ENCODE measurements around the gene TTC28. TPM values are rescaled to one million over a fixed set of nuclear protein-coding genes. Genes with fewer than 3 reads are reported as not detected.

Gene TTC28
- total RNA-seq, 1 donor from 2014 or later: 1.3 TPM

DNA sequence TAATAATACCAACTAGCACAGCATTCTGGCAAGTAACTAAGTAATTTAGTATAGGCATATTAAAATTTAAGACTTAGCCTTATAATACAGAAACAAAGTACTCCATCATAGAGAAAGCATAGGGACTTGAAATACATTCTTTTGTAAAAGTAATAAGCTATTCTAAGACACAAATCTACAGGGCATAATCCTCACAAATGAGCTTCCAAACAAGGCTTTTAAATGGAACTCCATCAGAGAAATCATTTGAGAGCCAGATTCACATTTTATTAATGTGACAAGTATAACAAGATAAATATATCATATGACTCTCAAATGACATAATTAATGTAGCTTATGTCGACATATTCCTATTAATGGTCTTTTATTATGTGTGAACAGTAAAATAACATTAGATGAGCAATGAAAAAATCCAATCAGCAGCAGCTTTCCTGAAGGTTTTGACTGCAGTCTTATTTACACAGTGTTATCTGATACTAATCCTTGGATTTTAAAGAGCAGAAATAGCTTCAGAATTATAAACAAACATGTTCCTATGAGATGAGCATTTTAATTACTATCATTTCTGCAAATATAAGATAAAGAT lies 241.4 kb downstream of the TTC28 start:
- Mint-ChIP-seq H3K36me3 (ENCODE audit: low read depth) (no peaks in the 10 kb centered on the region), H3K27me3 (peaks cover 3% of the 10 kb centered on the region), H3K27ac (no peak overlapping the region), H3K9me3 (no peaks in the 10 kb centered on the region), H3K4me1 (peaks cover 16% of the 10 kb centered on the region), H3K4me3 (no peak overlapping the region)
- DNase-seq: no peak
- intact Hi-C loops (cut with micrococcal nuclease): no loop called here

DNA sequence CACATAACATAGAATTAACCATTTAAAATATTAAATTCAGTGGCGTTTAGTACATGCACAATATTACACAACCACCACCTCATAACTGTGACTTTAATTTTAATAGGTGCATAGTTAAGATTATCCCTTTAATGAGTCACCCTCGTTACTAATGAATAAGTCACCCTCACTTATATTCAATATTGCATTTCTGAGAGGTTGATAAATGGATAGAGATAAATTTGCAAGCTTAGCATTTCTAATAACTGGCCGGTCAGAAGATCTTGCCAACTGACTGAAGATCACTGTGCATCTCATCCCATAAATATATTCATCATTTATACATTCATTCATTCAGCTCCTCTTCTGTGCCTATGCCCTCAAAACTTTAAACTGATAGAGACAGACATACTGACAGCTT lies 243.7 kb downstream of the TTC28 start:
- intact Hi-C loops (cut with micrococcal nuclease): no loop called here
- Mint-ChIP-seq H3K27me3 (peaks cover 2% of the 10 kb centered on the region), H3K4me1 (peaks cover 4% of the 10 kb centered on the region), H3K36me3 (ENCODE audit: low read depth) (no peaks in the 10 kb centered on the region), H3K9me3 (no peaks in the 10 kb centered on the region), H3K27ac (no peak overlapping the region), H3K4me3 (no peak overlapping the region)
- DNase-seq: no peak

DNA sequence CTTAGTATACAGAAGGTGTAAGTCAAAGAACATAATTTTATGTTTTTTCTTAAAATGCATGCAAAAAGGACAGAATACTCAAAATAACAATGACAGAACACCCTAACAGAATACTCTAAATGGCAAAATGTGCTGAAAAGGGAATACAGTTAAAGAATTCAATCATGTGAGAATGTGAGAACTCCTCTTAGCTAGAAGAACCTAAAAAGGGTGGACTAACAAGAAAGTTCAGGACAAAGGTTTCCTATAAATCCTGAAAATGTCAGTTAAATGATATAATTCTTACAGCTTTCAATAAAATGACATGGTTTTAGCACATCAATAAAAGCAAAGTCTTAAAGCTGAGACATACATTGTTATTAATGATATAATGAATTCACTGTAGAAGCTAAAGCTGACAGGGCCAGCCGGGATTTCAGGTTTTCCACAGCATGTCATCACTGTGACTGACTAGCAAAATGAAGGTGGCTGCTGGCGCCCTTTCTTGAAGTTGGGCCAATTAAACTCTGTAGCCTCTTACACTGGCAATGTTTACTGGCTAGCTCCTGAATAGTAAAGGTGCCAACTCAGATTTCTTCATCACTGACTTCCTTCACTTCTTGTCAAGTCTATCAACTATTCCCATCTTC lies 244.4 kb downstream of the TTC28 start:
- no peaks in the 10 kb centered on the region for H3K36me3 Mint-ChIP-seq (ENCODE audit: low read depth)
- intact Hi-C loops (cut with micrococcal nuclease): no loop called here
- H3K9me3 Mint-ChIP-seq: no peaks in the 10 kb centered on the region
- no peak overlapping the region for H3K4me3 Mint-ChIP-seq
- H3K27ac Mint-ChIP-seq: no peak overlapping the region
- H3K27me3 Mint-ChIP-seq: peaks cover 2% of the 10 kb centered on the region
- no peak for DNase-seq
- no peaks in the 10 kb centered on the region for H3K4me1 Mint-ChIP-seq

DNA sequence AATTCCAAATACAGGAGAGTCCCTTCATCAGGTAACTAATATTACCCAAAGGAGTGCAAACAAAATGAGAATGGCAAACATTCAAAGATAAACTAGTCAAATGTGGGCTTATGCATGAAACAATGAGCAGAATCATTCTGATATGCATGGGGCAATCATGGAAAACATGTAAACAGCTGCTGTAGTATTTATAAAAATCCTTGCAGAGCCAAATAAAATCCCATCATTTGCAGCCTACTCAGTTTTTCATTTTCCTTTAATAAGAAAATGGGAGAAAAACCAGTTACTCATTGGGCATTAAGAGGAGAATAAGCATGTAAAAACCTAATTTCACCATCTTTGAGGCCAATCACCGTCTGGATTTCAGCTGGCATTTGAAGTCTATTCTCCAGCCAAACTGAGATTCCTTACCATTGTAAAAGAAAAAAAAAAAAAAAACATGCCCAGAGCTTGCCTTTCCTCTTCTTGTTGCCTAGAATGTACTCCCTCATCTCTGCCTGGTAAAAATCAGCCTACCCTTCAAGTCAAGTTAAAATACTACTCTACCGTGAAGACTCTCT lies 249.1 kb downstream of the TTC28 start:
- Mint-ChIP-seq H3K36me3 (ENCODE audit: low read depth) (no peaks in the 10 kb centered on the region), H3K27me3 (peaks cover 2% of the 10 kb centered on the region), H3K4me1 (no peaks in the 10 kb centered on the region), H3K9me3 (peaks cover 5% of the 10 kb centered on the region), H3K4me3 (no peak overlapping the region), H3K27ac (no peak overlapping the region)
- intact Hi-C loops (cut with micrococcal nuclease): no loop called here
- DNase-seq: no peak

DNA sequence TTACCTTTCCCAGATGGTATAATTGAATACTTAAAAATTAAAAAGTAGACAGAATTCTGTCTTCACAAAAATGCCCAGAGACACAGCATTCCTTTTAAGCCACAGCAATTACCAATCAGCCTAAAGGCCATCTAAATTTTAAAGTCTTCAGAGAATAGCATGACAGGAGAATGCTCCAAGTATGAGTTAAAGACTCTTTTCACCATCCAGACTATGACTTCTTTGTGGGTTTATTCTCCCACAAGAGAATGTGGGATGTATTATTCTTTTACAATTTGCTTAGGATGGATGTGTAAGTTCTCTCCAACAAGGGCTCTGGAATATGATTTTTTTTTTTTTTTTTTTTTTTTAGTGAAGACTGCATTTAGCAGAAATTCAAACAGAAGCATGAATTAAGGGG lies 249.9 kb downstream of the TTC28 start:
- H3K36me3 Mint-ChIP-seq (ENCODE audit: low read depth): no peaks in the 10 kb centered on the region
- no peaks in the 10 kb centered on the region for H3K4me1 Mint-ChIP-seq
- H3K27ac Mint-ChIP-seq: no peak overlapping the region
- DNase-seq: no peak
- no peak overlapping the region for H3K4me3 Mint-ChIP-seq
- peaks cover 2% of the 10 kb centered on the region for H3K27me3 Mint-ChIP-seq
- peaks cover 5% of the 10 kb centered on the region for H3K9me3 Mint-ChIP-seq
- intact Hi-C loops (cut with micrococcal nuclease): no loop called here

DNA sequence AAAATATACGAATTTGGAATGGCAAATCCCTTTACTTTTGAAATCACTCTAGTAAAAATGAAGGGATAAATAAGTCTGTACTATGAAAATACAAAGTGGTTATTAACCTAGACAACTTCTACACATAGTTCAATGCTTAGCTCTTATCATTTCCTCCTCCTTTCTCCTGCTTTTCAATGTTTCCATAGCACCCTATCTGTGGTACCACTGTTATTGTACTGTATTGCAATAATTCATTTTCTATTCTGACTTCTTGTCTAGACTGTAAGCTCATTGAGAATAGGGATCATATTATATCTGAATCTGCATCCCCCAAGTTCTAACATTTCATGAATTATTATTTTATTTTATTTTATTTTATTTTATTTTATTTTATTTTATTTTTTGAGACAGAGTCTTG lies 251.4 kb downstream of the TTC28 start:
- Mint-ChIP-seq H3K27me3 (no peaks in the 10 kb centered on the region), H3K9me3 (peaks cover 5% of the 10 kb centered on the region), H3K4me1 (no peaks in the 10 kb centered on the region), H3K36me3 (ENCODE audit: low read depth) (no peaks in the 10 kb centered on the region), H3K4me3 (no peak overlapping the region), H3K27ac (no peak overlapping the region)
- intact Hi-C loops (cut with micrococcal nuclease): no loop called here
- DNase-seq: no peak

DNA sequence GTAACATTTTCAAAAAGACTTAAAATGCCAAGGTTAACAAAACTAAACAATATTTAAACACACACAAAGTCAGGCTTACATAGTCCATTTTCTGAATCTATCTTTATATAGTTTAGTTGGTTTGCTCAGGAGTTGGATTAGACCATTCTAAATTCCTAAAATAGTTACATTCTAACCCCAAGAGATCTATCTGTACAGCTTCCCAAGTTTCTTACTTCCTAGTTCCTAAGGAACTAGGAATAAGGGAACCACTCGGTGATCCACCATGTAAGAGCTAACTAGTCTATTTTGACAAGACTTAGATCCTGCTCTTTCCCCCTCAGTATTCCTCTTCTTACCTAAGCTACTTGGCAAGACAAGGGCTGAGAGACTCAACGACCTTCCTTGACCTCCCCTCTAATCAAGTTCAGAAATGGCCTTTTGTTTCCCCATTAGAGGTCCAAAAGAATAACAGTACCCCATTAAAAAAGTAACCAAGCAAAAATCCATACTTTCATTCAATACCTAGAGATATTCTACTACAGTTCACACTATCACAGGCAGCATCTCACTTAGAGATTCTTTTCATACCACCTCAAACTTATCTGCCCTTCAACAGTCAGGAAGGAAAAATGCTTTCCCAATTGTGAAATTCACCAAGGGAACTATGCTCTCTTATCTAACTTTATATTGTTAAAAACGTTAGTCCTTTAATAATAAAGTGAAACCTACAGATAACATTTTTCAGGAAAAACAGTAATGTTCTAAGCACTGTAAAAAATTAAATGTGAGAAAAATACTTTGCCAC lies 253.1 kb downstream of the TTC28 start:
- no peak overlapping the region for H3K4me3 Mint-ChIP-seq
- no peak overlapping the region for H3K27ac Mint-ChIP-seq
- no peaks in the 10 kb centered on the region for H3K4me1 Mint-ChIP-seq
- no peaks in the 10 kb centered on the region for H3K27me3 Mint-ChIP-seq
- DNase-seq: no peak
- no peaks in the 10 kb centered on the region for H3K36me3 Mint-ChIP-seq (ENCODE audit: low read depth)
- intact Hi-C loops (cut with micrococcal nuclease): no loop called here
- H3K9me3 Mint-ChIP-seq: peaks cover 5% of the 10 kb centered on the region

DNA sequence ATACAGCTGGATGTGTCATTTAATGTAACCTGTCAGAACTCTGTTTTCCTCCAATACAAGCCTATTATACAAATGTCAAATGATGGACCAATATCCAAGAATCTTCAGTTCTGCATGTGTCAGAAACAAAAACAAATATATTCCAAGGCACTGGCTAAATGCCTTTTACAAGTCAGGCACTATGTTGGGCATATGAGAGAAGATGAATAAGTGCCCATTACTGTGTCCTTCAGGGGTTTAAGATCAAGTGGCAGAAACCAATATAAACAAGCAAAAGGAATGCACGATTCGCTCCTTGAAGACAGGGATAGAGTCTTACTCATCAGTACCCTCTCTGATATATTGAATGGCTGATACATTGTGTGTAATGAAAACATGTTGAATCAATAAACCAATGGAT lies 254.4 kb downstream of the TTC28 start:
- DNase-seq: no peak
- peaks cover 5% of the 10 kb centered on the region for H3K9me3 Mint-ChIP-seq
- H3K4me1 Mint-ChIP-seq: no peaks in the 10 kb centered on the region
- no peak overlapping the region for H3K27ac Mint-ChIP-seq
- no peaks in the 10 kb centered on the region for H3K36me3 Mint-ChIP-seq (ENCODE audit: low read depth)
- no peaks in the 10 kb centered on the region for H3K27me3 Mint-ChIP-seq
- H3K4me3 Mint-ChIP-seq: no peak overlapping the region
- intact Hi-C loops (cut with micrococcal nuclease): no loop called here

DNA sequence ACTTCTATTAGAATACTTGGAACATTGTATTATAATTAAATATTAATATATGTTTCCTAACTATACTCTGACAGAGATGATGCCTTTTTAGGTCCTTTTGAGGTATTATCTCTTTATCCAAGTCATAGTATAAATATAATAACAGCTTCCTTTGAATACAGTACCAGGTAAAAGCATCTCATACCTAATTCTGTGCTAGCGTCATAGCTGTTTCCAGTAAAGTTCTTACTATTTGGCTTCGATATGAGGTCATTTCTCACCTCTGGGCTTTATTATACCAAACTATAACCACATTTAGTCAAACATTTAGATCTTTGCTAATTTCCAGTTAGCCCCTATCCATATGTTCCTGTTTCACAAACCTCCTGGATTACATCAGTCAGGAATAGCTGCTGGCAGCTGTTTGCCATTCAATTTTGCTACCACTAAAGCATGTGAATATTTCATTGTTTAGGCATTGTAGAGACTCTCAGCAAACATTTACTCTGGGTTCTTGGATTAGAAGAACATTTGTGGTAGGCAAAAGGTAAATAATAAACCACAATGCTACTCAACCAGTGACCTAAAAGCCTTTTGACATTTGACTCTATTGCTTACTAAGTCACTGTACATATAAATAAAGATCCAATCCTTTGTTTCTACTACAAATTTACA lies 255.1 kb downstream of the TTC28 start:
- no peaks in the 10 kb centered on the region for H3K4me1 Mint-ChIP-seq
- no peaks in the 10 kb centered on the region for H3K36me3 Mint-ChIP-seq (ENCODE audit: low read depth)
- intact Hi-C loops (cut with micrococcal nuclease): no loop called here
- H3K27me3 Mint-ChIP-seq: no peaks in the 10 kb centered on the region
- no peak for DNase-seq
- H3K9me3 Mint-ChIP-seq: peaks cover 5% of the 10 kb centered on the region
- no peak overlapping the region for H3K27ac Mint-ChIP-seq
- H3K4me3 Mint-ChIP-seq: no peak overlapping the region

DNA sequence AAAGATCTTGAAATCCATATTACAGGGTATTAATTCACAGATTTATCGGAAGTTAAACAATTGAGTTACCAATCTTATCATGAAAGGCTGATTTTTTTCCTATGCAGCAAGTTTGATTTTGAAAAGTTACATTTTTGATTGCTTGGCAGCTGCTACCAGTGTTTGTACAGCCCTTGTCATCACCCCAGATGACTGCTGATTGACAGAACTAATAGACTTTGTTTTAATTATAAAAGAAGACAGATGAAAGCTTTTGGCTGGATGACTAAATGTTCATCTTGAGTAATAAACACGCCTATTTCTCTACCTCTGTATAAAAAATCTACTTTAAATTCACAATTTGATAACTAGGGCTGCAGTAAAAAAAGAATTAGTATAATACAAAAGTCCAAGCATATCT lies 259.7 kb downstream of the TTC28 start:
- Mint-ChIP-seq H3K9me3 (no peaks in the 10 kb centered on the region), H3K27ac (no peak overlapping the region), H3K4me1 (no peaks in the 10 kb centered on the region), H3K36me3 (ENCODE audit: low read depth) (no peaks in the 10 kb centered on the region), H3K27me3 (peaks cover 2% of the 10 kb centered on the region), H3K4me3 (no peak overlapping the region)
- no peak for DNase-seq
- intact Hi-C loops (cut with micrococcal nuclease): no loop called here

DNA sequence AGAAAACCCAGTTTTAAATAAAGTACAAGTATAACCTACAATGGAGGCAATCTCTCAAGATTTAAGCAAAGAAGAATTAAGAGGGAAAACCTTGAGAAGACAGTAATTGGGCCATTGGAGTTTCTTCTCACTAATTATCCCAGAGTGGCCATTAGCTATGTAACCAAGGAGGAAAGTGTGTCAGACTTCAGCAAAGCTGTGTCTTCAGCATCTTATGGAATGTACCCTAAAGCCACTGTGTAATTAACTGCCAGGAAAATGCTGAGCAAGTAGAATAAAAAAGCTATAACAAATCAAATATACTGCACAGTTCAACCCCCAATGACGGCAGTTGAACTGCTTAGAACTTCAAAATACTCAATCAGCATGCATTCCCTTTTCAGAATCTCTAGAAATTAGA lies 261.6 kb downstream of the TTC28 start:
- DNase-seq: no peak
- H3K4me1 Mint-ChIP-seq: no peaks in the 10 kb centered on the region
- peaks cover 2% of the 10 kb centered on the region for H3K27me3 Mint-ChIP-seq
- no peaks in the 10 kb centered on the region for H3K9me3 Mint-ChIP-seq
- no peaks in the 10 kb centered on the region for H3K36me3 Mint-ChIP-seq (ENCODE audit: low read depth)
- intact Hi-C loops (cut with micrococcal nuclease): no loop called here
- no peak overlapping the region for H3K27ac Mint-ChIP-seq
- no peak overlapping the region for H3K4me3 Mint-ChIP-seq

DNA sequence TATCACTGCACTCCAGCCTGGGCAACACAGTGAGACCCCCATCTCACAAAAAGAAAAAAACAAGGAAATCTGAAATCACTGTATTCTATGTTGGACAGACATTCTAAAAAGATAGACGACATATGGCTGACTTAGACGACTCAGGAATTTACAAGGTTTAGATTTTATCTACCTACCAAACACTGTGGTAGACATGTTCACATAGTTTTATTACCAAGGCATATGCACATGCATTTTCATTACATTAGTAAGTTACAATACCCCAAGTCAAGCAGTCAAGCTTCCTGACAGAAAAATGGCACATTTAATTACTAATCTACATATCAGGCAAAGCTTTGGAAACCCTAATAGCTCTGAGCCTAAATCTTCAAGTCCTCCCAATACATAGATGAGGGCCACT lies 262.2 kb downstream of the TTC28 start:
- no peak for DNase-seq

DNA sequence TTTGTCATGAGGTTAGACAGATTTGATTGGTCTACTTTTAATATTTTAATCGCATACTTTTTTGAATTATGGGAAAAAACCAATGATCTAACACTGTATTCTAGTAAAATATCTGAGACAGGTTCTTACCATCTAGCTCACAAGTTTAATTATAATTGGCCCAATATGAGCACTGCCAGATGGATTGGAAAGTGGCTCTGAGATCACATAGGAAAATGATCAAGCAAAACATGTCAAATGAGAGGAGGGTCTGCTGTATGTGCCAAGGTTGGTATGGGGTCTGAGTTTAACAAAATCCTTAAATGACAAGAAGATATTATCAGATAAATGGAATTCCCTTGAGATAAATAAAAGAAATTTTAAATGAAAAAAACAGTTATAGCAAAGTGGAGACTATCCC lies 264.7 kb downstream of the TTC28 start:
- Mint-ChIP-seq H3K9me3 (no peaks in the 10 kb centered on the region), H3K4me1 (peaks cover 3% of the 10 kb centered on the region), H3K27me3 (peaks cover 2% of the 10 kb centered on the region), H3K36me3 (ENCODE audit: low read depth) (no peaks in the 10 kb centered on the region), H3K27ac (no peak overlapping the region), H3K4me3 (no peak overlapping the region)
- DNase-seq: no peak
- intact Hi-C loops (cut with micrococcal nuclease): no loop called here

More for the DNA sequence above, 262.2 kb downstream of the TTC28 start:
- Mint-ChIP-seq H3K4me3 (no peak overlapping the region), H3K27ac (no peak overlapping the region), H3K4me1 (no peaks in the 10 kb centered on the region), H3K27me3 (peaks cover 2% of the 10 kb centered on the region), H3K9me3 (no peaks in the 10 kb centered on the region), H3K36me3 (ENCODE audit: low read depth) (no peaks in the 10 kb centered on the region)
- intact Hi-C loops (cut with micrococcal nuclease): no loop called here
